CD4-positive, alpha-beta T cell treated with Interferon alpha-2 for 1 hour (primary cell): ENCODE measurements around the gene NXPH3.

Source experiments
- DNase-seq, 2 donors: peaks; one replicate each; pipeline ENCODE4 v3.0.0-alpha.2; 2020 to 2022

The NXPH3 gene

DNA sequence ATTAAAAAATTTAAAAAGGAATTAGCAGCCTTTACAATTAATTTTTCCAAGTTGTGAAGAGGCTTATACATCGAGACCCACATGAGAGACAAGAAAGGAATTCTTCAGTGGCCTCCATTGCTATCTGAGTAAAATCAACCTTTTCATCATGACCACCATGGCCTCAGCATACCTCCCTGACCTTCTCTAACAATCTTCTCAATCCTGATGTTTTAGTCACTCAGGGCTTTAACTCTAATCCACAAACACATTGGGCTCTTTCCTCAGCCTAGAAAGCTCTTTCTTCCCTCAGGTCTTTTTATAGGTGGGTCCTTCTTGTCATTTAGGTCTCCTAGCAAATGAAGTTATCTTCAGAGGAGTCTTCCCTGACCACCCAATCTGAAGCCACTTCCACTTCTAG is 55.8 kb downstream of the NXPH3 start:
- no peak for DNase-seq
